ENCODE measurements around the gene EPHA10.

EPHA10 gene

DNA sequence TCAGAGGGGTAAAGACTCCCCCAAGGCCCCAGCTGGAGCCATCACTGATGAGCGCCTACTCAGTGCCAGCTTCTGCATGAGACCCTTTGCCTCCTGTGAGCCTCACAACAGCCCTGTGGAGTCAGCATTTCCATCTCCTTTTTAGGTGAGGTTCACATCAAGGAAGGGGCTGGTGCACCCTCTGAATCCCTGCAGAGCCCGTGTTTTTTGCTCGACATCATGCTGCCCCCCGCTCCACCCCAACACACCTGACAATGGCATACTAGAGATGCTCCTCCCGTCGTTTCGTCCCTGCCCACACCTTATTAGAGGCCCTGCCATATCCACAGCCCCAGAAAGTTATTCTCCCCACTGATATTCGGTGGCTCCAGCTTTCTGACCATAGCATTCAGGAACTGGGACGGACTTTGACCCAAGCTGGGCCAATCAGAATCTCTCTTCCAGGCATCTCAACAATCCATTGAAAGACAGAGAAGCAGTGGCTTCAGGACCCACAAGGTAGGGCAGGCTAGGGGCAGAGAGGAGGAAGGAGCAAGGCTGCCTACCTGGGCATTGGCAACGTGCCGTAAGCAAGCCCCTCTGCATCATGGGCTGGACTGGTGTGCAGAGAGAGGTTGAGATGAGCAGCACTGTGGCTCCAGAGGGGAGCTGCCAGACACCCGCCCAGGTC is 32.7 kb downstream of the EPHA10 start:
- no peaks in the 10 kb centered on the region for H3K9me3 ChIP-seq (ENCODE audit: low read depth, low read length)
- no peak for DNase-seq (ENCODE audit: low read depth, low spot score)
- H3K4me3 ChIP-seq, result no peak overlapping the region
- TF ChIP-seq FOXP2 (optimal IDR thresholded peaks at IDR 0.05; ENCODE audit: control extremely low read depth, extremely low read length, insufficient read depth) (no peak), POLR2AphosphoS5 (IDR thresholded peaks at IDR 0.05; ENCODE audit: borderline replicate concordance, low read depth, low read length) (no peak), EZH2 (IDR thresholded peaks at IDR 0.05) (no peak)
- no peak overlapping the region for H3K27ac ChIP-seq
- H3K9ac ChIP-seq (ENCODE audit: insufficient read length), result no peak overlapping the region
- no peaks in the 10 kb centered on the region for H3K36me3 ChIP-seq (ENCODE audit: insufficient read depth, low read length)

DNA sequence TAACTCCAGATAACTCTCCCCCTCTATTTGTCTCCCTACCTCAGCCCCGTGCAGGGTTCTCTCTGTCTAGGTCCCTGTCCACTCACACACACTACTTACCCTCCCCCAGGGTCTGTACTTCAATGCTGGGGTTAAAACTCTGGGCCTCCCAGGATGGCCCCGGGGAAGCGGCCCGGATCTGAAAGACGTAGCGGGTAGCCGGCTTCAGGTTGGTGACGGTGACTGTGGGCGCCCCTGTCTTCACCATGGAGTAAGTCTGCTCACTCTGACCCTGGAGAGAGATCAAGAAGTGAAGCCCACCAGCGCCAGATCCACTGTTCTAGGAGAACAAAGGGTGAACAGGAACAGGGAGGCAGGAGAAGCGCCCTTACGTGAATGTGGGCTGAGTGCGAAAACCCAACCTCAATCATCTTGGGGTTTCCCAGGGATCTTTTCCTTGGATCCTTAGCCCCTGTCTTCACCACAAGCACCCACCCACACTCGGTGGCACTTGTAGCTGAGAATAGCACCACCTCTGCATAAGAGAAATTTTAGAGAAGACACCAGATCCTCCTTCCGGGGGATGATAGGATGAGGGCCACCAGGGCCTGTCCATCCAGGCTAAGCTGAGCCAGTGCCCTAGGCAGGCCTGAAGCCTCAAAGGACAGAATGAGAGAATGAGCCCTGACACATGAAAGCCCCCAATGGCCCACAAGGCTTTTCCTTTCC is 33.5 kb downstream of the EPHA10 start:
- H3K36me3 ChIP-seq (ENCODE audit: insufficient read depth, low read length), result no peaks in the 10 kb centered on the region
- TF ChIP-seq FOXP2 (optimal IDR thresholded peaks at IDR 0.05; ENCODE audit: control extremely low read depth, extremely low read length, insufficient read depth), result no peak
- TF ChIP-seq POLR2AphosphoS5 (IDR thresholded peaks at IDR 0.05; ENCODE audit: borderline replicate concordance, low read depth, low read length), result no peak
- no peak for TF ChIP-seq EZH2 (IDR thresholded peaks at IDR 0.05)
- H3K27ac ChIP-seq, result no peak overlapping the region
- H3K4me3 ChIP-seq, result no peak overlapping the region
- no peak for DNase-seq (ENCODE audit: low read depth, low spot score)
- H3K9me3 ChIP-seq (ENCODE audit: low read depth, low read length), result no peaks in the 10 kb centered on the region
- no peak overlapping the region for H3K9ac ChIP-seq (ENCODE audit: insufficient read length)

DNA sequence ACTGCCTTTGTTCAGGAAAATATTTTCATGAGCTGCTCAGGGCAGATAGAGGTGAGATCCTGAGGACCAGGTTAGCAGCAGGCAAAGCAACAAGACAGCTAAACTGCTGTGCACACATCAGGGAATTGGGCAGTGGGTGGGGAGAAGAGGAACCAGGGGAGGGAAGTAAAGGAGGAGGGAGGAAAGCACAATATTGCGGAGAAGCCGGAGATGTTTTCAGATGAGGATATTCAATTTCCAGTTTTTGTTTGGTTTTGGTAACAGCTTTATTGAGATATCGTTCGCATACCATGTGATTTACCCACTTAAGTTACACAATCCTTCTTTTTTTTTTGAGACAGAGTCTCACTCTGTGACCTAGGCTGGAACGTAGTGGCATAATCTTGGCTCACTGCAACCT is 34.5 kb downstream of the EPHA10 start:
- DNase-seq (ENCODE audit: low read depth, low spot score), result no peak
- Histone ChIP-seq H3K27ac (no peak overlapping the region), H3K9me3 (ENCODE audit: low read depth, low read length) (no peaks in the 10 kb centered on the region), H3K36me3 (ENCODE audit: insufficient read depth, low read length) (no peaks in the 10 kb centered on the region), H3K9ac (ENCODE audit: insufficient read length) (no peak overlapping the region), H3K4me3 (no peak overlapping the region)
- TF ChIP-seq EZH2 (IDR thresholded peaks at IDR 0.05), result no peak
- TF ChIP-seq POLR2AphosphoS5 (IDR thresholded peaks at IDR 0.05; ENCODE audit: borderline replicate concordance, low read depth, low read length), result no peak
- TF ChIP-seq FOXP2 (optimal IDR thresholded peaks at IDR 0.05; ENCODE audit: control extremely low read depth, extremely low read length, insufficient read depth), result no peak

DNA sequence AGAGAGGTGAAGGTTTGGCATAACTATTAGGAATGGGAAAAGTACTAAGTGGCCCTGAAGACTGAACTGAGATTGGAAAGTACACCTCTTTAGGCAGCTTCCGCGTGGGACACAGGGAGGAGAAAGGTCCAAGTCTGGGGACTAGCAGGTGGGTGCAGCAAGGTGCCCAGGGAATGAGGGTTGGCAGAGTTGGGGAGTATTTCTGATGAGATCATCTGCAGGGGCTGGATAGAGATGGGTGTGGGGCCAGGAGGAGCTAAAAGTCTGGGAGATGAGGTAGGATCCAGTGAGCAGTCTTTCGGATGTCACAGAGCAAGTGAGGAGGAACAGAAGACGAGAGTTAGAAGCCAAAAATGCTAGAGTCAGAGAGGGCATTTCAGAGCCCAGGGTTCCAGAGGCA is 36.5 kb downstream of the EPHA10 start:
- DNase-seq (ENCODE audit: low read depth, low spot score), result no peak
- no peaks in the 10 kb centered on the region for H3K9me3 ChIP-seq (ENCODE audit: low read depth, low read length)
- no peak for TF ChIP-seq FOXP2 (optimal IDR thresholded peaks at IDR 0.05; ENCODE audit: control extremely low read depth, extremely low read length, insufficient read depth)
- TF ChIP-seq EZH2 (IDR thresholded peaks at IDR 0.05), result no peak
- TF ChIP-seq POLR2AphosphoS5 (IDR thresholded peaks at IDR 0.05; ENCODE audit: borderline replicate concordance, low read depth, low read length), result no peak
- no peak overlapping the region for H3K27ac ChIP-seq
- H3K36me3 ChIP-seq (ENCODE audit: insufficient read depth, low read length), result no peaks in the 10 kb centered on the region
- no peak overlapping the region for H3K9ac ChIP-seq (ENCODE audit: insufficient read length)
- no peak overlapping the region for H3K4me3 ChIP-seq

DNA sequence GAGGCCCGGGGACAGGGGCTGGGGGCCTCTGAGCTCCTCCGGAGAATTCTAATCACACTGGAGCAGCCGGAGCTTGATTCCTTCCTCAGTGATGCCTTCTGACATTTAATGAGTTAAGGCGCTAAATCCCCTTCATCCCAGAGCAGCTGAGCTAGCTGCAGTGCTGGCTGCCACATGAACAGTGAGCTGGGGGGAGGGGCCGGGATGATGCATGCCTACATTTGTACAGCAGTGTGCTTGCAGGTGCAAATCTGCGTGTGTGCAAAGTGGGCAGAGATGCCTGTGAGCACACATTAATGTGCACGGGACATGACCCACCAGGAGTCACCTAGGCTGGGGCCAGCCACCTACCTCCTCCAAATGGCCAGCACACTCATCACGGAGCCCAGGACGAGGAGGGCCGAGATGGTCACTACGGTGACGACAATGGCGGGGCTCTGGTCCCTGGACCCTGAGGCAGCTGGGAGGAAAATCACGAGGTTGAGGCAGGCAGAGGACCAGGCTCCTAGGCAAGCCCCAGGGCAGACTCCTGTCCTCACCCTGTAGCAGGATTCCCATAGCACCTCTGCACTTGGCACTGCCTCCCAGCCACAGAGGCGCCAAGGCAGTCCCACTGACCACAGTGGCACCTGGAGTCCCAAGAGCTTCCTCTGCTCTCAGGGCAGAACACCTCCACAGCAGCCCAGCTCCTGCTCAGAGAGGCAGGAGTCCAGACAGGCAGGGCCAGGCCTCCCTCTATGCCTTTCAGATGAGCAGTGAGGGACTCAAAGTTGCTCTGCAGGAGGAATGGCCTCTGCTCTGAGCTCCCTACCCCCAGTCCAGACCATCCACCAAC is 38.0 kb downstream of the EPHA10 start:
- TF ChIP-seq POLR2AphosphoS5 (IDR thresholded peaks at IDR 0.05; ENCODE audit: borderline replicate concordance, low read depth, low read length) (no peak), EZH2 (IDR thresholded peaks at IDR 0.05) (no peak), FOXP2 (optimal IDR thresholded peaks at IDR 0.05; ENCODE audit: control extremely low read depth, extremely low read length, insufficient read depth) (no peak)
- no peak overlapping the region for H3K27ac ChIP-seq
- no peaks in the 10 kb centered on the region for H3K9me3 ChIP-seq (ENCODE audit: low read depth, low read length)
- H3K36me3 ChIP-seq (ENCODE audit: insufficient read depth, low read length), result no peaks in the 10 kb centered on the region
- DNase-seq (ENCODE audit: low read depth, low spot score), result no peak
- no peak overlapping the region for H3K9ac ChIP-seq (ENCODE audit: insufficient read length)
- H3K4me3 ChIP-seq, result no peak overlapping the region

- H3K4me3 ChIP-seq, result no peak overlapping the region
- TF ChIP-seq POLR2AphosphoS5 (IDR thresholded peaks at IDR 0.05; ENCODE audit: borderline replicate concordance, low read depth, low read length), result no peak
- no peak for TF ChIP-seq EZH2 (IDR thresholded peaks at IDR 0.05)
- no peak for TF ChIP-seq FOXP2 (optimal IDR thresholded peaks at IDR 0.05; ENCODE audit: control extremely low read depth, extremely low read length, insufficient read depth)
- no peak overlapping the region for H3K9ac ChIP-seq (ENCODE audit: insufficient read length)
- no peak overlapping the region for H3K27ac ChIP-seq
- no peaks in the 10 kb centered on the region for H3K36me3 ChIP-seq (ENCODE audit: insufficient read depth, low read length)
- H3K9me3 ChIP-seq (ENCODE audit: low read depth, low read length), result no peaks in the 10 kb centered on the region
- DNase-seq (ENCODE audit: low read depth, low spot score), result no peak
These were observed 38.9 kb downstream of the EPHA10 start for GRCh38 chr1:37725851-37726613.

DNA sequence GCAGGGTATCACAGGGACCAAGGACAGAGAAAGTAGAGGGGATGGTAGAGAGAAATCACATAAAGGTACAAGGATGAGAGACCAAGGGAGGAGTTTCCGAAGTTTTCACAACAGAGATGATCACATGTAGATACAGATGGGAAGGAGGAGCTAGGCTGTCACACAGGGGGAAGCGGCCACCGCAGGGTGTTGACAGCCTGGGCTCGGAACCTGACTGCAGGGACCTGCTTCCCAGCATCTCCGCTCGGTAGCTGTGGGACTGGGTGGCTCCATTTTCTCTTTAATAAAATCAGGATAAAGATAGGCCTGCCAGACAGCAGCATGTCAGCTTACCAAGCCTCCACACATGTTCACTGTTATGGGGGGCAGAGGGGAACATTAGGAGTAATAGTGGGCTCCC is 40.3 kb downstream of the EPHA10 start:
- no peak overlapping the region for H3K9ac ChIP-seq (ENCODE audit: insufficient read length)
- H3K36me3 ChIP-seq (ENCODE audit: insufficient read depth, low read length), result no peaks in the 10 kb centered on the region
- no peak overlapping the region for H3K27ac ChIP-seq
- DNase-seq (ENCODE audit: low read depth, low spot score), result no peak
- TF ChIP-seq POLR2AphosphoS5 (IDR thresholded peaks at IDR 0.05; ENCODE audit: borderline replicate concordance, low read depth, low read length), result no peak
- no peak for TF ChIP-seq EZH2 (IDR thresholded peaks at IDR 0.05)
- no peak for TF ChIP-seq FOXP2 (optimal IDR thresholded peaks at IDR 0.05; ENCODE audit: control extremely low read depth, extremely low read length, insufficient read depth)
- H3K9me3 ChIP-seq (ENCODE audit: low read depth, low read length), result no peaks in the 10 kb centered on the region
- H3K4me3 ChIP-seq, result no peak overlapping the region
